DOHH2 (cell line): ENCODE data around the gene PPP1R12A.

Experiments
- CTCF ChIP-seq: fragments of 200-600 bp; sonication (generic); IDR thresholded peaks from one replicate; pipeline ENCODE4 v1.5.1; 2014; ENCODE audit warnings: antibody characterized with exemption, mild to moderate bottlenecking, low read depth, low read length; ENCODE audit not compliant: poor library complexity, severe bottlenecking
- EZH2phosphoT487 ChIP-seq: fragments of 200-600 bp; sonication (generic); IDR thresholded peaks from 2 replicates; pipeline ENCODE4 v1.6.1; 2017; ENCODE audit warnings: borderline replicate concordance, mild to moderate bottlenecking, antibody characterized with exemption, low read length, moderate library complexity, mixed read lengths

GRCh38 chr12:79932357-79932756 lies 2.5 kb downstream of the PPP1R12A start:
- TF ChIP-seq CTCF (no peak), EZH2phosphoT487 (no peak)
